MM.1S (cell line): ENCODE measurements around the gene SLC4A8.

Experiments used
- CTCF ChIP-seq: fragments of 300-600 bp; sonication (generic); IDR thresholded peaks from 2 replicates; pipeline ENCODE4 v1.5.1; 2016; ENCODE audit warnings: antibody characterized with exemption, low read length, mixed read lengths
- EZH2phosphoT487 ChIP-seq: fragments of 300-600 bp; sonication (generic); IDR thresholded peaks from 2 replicates; pipeline ENCODE4 v1.6.1; 2018; ENCODE audit warnings: antibody characterized with exemption, low read length

GRCh38 chr12:51496895-51497294 is 72.3 kb downstream of the SLC4A8 start:
- TF ChIP-seq CTCF = no peak
- TF ChIP-seq EZH2phosphoT487 = no peak
